Large intestine (tissue), 12 donors: ENCODE measurements around the gene ADAMTS20. TPM values are rescaled to one million over a fixed set of nuclear protein-coding genes. Genes with fewer than 3 reads are reported as not detected.

Experiments used
- DNase-seq, 2 donors: peaks; one replicate each; pipeline versions ENCODE4 v3.0.0 to v3.0.0-alpha.2; 2013
- H3K27ac ChIP-seq: one replicate; pipeline ENCODE4 v1.5.1; 2013; ENCODE audit warnings: low read length
- H3K27me3 ChIP-seq: 2 replicates; pipeline ENCODE4 v1.6.1; 2013; ENCODE audit warnings: low read length; ENCODE audit not compliant: control insufficient read depth, insufficient read depth
- H3K36me3 ChIP-seq: 2 replicates; pipeline ENCODE4 v1.6.1; 2013; ENCODE audit warnings: low read length; ENCODE audit not compliant: control insufficient read depth, insufficient read depth
- H3K4me1 ChIP-seq: one replicate; pipeline ENCODE4 v1.6.1; 2013; ENCODE audit warnings: low read length; ENCODE audit not compliant: control insufficient read depth, insufficient read depth
- H3K4me3 ChIP-seq: one replicate; pipeline ENCODE4 v1.5.1; 2013; ENCODE audit warnings: low read length
- H3K9me3 ChIP-seq: one replicate; pipeline ENCODE4 v1.6.1; 2013; ENCODE audit warnings: mild to moderate bottlenecking, low read depth, low read length, moderate library complexity; ENCODE audit not compliant: control insufficient read depth
- whole genome bisulfite sequencing: methylation state at CpG from one replicate; pipeline ENCODE4 v1.1.5; 2013; ENCODE audit warnings: low lambda C conversion rate; ENCODE audit not compliant: insufficient coverage; 5-methylcytosine and 5-hydroxymethylcytosine counted together
- long read RNA-seq, 11 donors: transcript quantifications; one replicate each; lab custom pipeline, GENCODE V29; 2026
- polyA plus RNA-seq: library from polyadenylated mRNA; unstranded; fragments of 120-200 nt; gene quantifications from one replicate; pipeline ENCODE4 v1.2.1, GENCODE V29; 2013

The ADAMTS20 gene, protein sequence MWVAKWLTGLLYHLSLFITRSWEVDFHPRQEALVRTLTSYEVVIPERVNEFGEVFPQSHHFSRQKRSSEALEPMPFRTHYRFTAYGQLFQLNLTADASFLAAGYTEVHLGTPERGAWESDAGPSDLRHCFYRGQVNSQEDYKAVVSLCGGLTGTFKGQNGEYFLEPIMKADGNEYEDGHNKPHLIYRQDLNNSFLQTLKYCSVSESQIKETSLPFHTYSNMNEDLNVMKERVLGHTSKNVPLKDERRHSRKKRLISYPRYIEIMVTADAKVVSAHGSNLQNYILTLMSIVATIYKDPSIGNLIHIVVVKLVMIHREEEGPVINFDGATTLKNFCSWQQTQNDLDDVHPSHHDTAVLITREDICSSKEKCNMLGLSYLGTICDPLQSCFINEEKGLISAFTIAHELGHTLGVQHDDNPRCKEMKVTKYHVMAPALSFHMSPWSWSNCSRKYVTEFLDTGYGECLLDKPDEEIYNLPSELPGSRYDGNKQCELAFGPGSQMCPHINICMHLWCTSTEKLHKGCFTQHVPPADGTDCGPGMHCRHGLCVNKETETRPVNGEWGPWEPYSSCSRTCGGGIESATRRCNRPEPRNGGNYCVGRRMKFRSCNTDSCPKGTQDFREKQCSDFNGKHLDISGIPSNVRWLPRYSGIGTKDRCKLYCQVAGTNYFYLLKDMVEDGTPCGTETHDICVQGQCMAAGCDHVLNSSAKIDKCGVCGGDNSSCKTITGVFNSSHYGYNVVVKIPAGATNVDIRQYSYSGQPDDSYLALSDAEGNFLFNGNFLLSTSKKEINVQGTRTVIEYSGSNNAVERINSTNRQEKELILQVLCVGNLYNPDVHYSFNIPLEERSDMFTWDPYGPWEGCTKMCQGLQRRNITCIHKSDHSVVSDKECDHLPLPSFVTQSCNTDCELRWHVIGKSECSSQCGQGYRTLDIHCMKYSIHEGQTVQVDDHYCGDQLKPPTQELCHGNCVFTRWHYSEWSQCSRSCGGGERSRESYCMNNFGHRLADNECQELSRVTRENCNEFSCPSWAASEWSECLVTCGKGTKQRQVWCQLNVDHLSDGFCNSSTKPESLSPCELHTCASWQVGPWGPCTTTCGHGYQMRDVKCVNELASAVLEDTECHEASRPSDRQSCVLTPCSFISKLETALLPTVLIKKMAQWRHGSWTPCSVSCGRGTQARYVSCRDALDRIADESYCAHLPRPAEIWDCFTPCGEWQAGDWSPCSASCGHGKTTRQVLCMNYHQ (N-terminal part only)
- polyA plus RNA-seq, result 0.49 TPM
- long read RNA-seq, donor 1, result 0 reads
- long read RNA-seq, donor 2, result 0 reads
- long read RNA-seq, donor 3, result 0 reads
- long read RNA-seq, donor 4, result 0 reads
- long read RNA-seq, donor 5, result 0 reads
- long read RNA-seq, donor 6, result 0 reads
- long read RNA-seq, donor 7, result 0 reads
- long read RNA-seq, donor 8, result 0 reads
- long read RNA-seq, donor 9, result 0 reads
- long read RNA-seq, donor 10, result 0 reads
- long read RNA-seq, donor 11, result 0 reads

DNA sequence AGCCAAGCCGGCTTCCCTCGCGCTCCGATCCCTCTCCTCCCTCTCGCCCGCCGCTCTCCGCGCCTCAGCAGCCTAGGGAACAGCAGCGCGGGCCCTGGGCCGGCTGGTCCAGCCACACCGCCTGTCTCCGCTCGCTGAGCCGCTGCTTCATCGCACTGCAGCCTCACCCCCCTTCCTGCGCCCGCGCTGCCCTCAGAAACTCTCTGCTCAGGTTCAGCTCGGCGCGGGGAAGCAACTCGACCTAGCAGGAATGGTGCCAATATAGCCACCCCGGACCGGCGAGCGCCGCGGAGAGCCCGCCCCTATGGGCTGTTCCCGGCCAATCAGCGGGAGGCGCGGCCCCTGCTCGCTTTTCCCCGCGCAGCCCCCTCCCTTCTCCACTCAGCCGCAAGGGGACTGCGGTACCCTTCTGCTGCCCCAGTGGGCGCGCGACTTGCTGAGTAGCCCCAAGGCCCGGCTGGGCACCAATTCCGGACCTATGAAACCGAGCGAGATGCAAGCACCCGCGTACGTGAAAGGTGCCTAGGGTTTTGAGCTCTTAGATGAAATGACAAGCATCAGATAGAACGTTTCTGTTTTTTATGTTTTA lies at the start of gene ADAMTS20:
ADAMTS20 (minus strand) TSS at position 233 of the 589 bp plus-strand sequence. CDS start 282 bp downstream, outside the sequence.
- Histone ChIP-seq H3K4me3 (peak within 1 kb of the TSS; percentile 24), H3K9me3 (peaks cover 11% of the 10 kb centered on the region), H3K27ac (no peak within 1 kb of the TSS), H3K36me3 (no peaks in the 10 kb centered on the region), H3K27me3 (peaks cover 30% of the 10 kb centered on the region), H3K4me1 (no peaks in the 10 kb centered on the region)
- peak; percentile 12 to 18 for DNase-seq
- no CpG with 5 or more reads among the region's 51 CpGs for WGBS

DNA sequence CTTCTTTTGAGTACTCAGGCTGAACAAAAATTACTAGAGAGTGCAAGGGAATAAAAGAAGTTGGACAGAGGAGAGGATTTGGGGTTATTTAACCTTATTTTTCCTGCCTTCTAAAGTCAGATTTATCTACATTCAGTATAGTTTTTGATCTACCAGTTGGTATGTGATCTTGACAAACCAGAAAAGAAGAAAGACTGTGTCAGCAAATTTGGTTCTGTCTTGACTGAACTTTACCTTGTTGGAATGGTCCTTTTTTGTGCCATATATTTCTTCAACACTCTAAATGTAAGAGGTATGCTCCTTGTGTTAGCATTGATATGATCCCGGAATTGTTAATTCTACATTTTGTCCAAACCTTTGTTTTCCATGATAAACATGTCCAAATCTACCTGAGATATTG lies 47.7 kb upstream of the ADAMTS20 start:
- Histone ChIP-seq H3K4me3 (no peak overlapping the region), H3K36me3 (no peaks in the 10 kb centered on the region), H3K9me3 (no peaks in the 10 kb centered on the region), H3K27me3 (no peaks in the 10 kb centered on the region), H3K4me1 (no peaks in the 10 kb centered on the region), H3K27ac (no peak overlapping the region)
- WGBS, result 57% methylated on average over 1 of the region's 1 CpG
- DNase-seq, result no peak

DNA sequence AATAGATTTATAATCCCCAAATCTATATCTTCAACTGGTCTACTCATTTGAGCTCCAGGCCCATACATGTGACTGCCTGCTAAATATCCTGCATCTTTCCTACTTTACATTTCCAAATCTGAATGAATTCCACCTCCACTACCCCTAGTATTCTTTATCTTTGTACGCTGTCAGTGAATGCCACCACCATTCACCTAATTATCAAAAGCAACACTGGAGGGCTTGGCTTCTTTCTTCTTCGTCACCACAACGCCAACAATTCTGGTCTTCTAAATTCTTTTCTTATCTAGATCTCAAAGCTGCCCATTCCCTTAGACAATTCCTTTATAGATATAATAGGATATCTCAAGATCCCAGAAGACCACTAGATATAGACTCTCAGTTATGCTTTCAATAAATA lies 47.1 kb upstream of the ADAMTS20 start:
- Histone ChIP-seq H3K9me3 (no peaks in the 10 kb centered on the region), H3K27ac (no peak overlapping the region), H3K36me3 (no peaks in the 10 kb centered on the region), H3K4me3 (no peak overlapping the region), H3K27me3 (no peaks in the 10 kb centered on the region), H3K4me1 (no peaks in the 10 kb centered on the region)
- 90% methylated on average over 2 of the region's 3 CpGs for WGBS
- no peak for DNase-seq

DNA sequence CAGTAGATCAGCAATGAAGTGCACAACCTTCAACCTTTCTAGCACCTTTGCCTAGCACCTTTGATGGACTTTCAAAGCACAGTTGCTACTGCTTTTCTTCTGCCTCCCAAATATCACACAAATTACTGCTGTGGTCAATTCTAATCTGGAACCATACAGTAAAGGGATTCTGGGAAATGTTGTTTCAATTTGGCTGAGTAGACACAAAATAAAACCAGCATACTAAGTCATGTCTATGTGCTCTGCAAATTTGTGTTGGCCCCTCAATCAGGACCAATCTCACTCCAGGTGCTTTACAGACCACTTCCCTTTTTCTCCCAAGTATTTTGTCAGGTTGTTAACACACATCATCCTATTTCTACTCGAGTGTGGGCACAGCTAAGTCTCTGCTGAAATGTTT lies 38.3 kb upstream of the ADAMTS20 start:
- WGBS, result no CpG with 5 or more reads among the region's 1 CpG
- Histone ChIP-seq H3K27me3 (no peaks in the 10 kb centered on the region), H3K36me3 (no peaks in the 10 kb centered on the region), H3K4me1 (no peaks in the 10 kb centered on the region), H3K9me3 (no peaks in the 10 kb centered on the region), H3K4me3 (no peak overlapping the region), H3K27ac (no peak overlapping the region)
- no peak for DNase-seq

DNA sequence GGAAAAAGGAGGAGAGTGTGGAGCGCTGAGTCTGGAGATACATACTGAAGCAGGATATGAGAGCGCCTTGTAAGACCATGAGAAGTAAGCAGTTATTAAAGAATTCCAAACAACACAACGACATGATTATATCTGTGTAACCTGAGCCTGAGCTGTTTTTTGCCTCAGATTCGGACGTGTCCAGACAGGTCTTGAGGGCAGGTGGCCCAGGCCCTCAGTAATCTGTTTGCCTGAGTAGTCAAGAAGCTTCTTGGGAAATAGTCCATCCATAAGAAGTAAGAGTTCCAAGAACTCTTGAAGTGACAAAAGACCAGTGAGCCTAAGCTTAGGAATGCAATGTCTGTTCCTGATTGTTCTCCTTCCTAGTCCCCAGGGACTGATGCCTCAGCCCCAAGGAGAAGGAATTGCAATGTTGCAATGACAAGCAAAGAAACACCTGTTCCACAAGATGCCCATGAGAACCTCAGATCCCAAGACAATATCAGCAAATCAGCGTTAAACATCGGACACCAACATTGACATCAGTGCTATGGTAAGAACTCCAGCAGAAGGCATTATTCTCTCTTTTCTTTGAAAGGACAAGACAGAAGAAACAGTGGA lies 34.7 kb upstream of the ADAMTS20 start:
- H3K4me1 ChIP-seq, result no peaks in the 10 kb centered on the region
- 94% methylated on average over 2 of the region's 7 CpGs for WGBS

DNA sequence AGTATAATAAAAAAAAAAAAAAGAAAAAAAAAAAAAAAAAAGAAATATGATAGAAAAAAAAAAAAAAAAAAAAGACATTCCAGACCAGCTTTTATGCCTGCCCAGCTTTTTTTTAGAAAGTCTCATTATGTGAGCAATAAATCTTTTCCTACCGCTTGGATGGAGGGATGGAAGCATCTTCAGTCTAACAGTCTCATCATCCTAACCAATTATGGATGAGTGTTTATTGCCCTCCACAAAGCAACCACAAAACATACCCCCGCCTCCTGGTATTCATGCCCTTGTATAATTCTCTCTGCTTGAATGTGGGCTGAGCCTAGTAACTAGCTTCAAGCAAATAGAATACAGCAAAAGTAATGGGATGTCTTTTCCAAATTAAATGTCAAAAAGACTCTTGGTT lies 33.7 kb upstream of the ADAMTS20 start:
- Histone ChIP-seq H3K27ac (no peak overlapping the region), H3K4me3 (no peak overlapping the region), H3K9me3 (no peaks in the 10 kb centered on the region), H3K36me3 (no peaks in the 10 kb centered on the region), H3K4me1 (no peaks in the 10 kb centered on the region), H3K27me3 (no peaks in the 10 kb centered on the region)
- no peak for DNase-seq
- WGBS, result no CpG with 5 or more reads among the region's 2 CpGs

More for the DNA sequence above, 34.7 kb upstream of the ADAMTS20 start:
- H3K27me3 ChIP-seq, result no peaks in the 10 kb centered on the region
- DNase-seq, result no peak
- H3K27ac ChIP-seq, result no peak overlapping the region
- H3K9me3 ChIP-seq, result no peaks in the 10 kb centered on the region
- H3K4me3 ChIP-seq, result no peak overlapping the region
- H3K36me3 ChIP-seq, result no peaks in the 10 kb centered on the region

DNA sequence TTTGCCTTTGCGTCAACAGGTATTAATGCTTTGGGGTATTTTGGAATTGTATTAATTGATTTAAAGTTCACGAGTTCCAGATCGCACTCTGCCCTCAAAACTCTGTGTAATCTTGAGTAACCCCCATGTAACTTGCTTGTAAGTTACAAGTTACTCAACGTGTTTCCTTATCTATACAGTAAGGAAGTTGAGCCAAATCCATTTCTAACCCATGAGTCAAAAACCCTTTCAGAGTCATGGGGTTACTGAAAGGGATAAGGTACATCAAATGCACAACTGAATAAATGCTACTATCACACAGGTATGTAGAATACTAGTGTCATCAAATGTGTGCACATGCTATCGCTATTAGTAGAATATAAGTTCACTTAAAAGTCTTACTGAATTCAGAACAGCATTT lies 28.6 kb upstream of the ADAMTS20 start:
- WGBS, result 82% methylated on average over 4 of the region's 5 CpGs
- no peak overlapping the region for H3K27ac ChIP-seq
- no peak for DNase-seq

DNA sequence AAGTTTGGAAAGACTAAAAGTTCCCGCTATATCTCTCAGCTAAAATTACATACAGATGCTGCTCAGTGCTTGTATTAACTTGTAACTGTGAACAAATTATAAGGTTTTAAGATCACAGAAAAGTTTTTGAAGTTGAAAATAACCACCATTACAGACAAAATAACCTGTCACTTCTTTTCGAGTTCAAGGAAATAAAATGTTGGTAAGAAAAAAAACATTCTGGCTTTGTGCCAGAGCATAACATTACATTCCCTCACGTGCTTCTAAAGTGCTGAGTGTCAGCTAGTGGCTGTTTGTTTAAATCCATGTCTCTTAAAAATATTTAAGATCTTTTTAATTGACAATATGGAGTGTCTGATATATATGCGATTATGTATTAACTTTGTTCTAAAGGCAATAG lies 27.2 kb upstream of the ADAMTS20 start:
- WGBS, result 75% methylated on average over 2 of the region's 4 CpGs
- no peak for DNase-seq
- Histone ChIP-seq H3K27me3 (no peaks in the 10 kb centered on the region), H3K27ac (no peak overlapping the region), H3K4me3 (no peak overlapping the region), H3K4me1 (no peaks in the 10 kb centered on the region), H3K36me3 (no peaks in the 10 kb centered on the region), H3K9me3 (no peaks in the 10 kb centered on the region)

More for the DNA sequence above, 28.6 kb upstream of the ADAMTS20 start:
- Histone ChIP-seq H3K4me1 (no peaks in the 10 kb centered on the region), H3K36me3 (no peaks in the 10 kb centered on the region), H3K9me3 (no peaks in the 10 kb centered on the region), H3K4me3 (no peak overlapping the region), H3K27me3 (no peaks in the 10 kb centered on the region)

DNA sequence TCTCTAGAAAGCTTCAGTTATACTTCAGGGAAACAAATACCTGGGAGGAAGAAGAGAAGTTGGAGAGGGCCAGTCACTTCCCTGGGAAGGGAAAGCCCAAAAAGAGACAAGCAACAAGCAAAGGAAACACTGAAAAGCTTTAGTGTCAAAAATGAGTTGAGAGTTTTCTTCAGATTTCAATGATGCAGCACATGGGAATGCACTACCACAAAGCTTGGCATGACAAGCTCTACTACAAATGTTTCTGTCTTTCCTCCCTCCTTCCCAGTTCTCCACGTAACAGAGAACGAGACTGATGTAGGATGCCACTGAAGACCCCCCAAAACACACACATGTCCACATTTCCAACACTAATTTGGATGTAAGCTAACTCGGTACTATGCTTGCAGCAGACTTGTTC lies 26.8 kb upstream of the ADAMTS20 start:
- no peaks in the 10 kb centered on the region for H3K27me3 ChIP-seq
- DNase-seq, result no peak
- H3K27ac ChIP-seq, result no peak overlapping the region
- WGBS, result no CpG with 5 or more reads among the region's 3 CpGs
- no peaks in the 10 kb centered on the region for H3K9me3 ChIP-seq
- no peaks in the 10 kb centered on the region for H3K4me1 ChIP-seq
- H3K36me3 ChIP-seq, result no peaks in the 10 kb centered on the region
- H3K4me3 ChIP-seq, result no peak overlapping the region
